HPDE6-E6E7 (cell line): Measurements from ENCODE around the gene RPL36A.

ENCODE experiments used
- DNase-seq: peaks from one replicate; pipeline ENCODE4 v3.0.0; 2011; ENCODE audit warnings: missing footprints; ENCODE audit errors: extremely low spot score

The RPL36A gene

DNA sequence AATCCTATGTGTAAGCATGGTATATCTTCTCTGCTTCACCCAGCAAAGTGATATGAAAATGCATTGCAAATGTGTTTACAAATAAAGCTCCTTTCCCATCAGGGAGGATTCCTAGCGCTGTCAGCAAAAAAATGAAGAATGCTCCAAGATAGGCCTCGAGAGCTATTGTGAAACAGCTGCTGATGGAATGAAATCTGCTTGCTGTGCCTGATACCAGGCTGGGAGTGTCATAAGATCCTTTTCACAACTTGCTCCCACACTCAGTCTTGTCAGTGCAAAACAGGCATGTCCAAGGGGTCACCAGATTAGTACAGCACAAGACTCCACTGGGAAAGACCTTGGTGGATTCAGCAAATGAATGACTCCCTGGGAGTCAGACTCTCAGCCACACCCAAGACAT lies 51.3 kb downstream of the RPL36A start:
- no peak for DNase-seq
